ENCODE measurements around the gene EFNA4. TPM values are rescaled to one million over a fixed set of nuclear protein-coding genes. Genes with fewer than 3 reads are reported as not detected.

Gene EFNA4
- total and polyA plus RNA-seq, 2 of the 8 experiments (the other 6 are each of a cell fraction or from before 2014, with no cell fraction given): 21.9 to 23.9 TPM

DNA sequence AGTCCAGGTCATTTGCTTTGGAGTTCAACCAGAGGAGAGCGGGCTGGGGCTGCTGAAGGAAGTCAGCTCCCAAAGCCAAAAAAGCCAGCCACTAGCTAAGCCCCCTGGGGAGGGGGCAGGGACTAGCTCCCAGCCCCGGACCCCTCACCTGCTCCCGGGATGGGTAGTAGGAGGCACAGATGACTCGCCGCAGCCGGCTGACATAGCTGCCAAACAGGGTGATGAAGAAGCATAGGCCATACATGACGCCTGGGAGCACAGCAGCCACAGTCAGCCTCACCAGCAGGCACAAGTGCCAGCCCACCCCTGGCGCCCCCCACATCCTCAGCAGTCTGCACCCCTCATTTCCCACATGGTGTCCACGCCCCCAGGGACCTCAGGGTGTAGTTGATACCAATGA is 37.4 kb upstream of the EFNA4 start (continued):
- TF ChIP-seq FOSL1 (IDR thresholded peaks at IDR 0.05; ENCODE audit: insufficient read depth, low read depth, low read length) (no peak), TBP (IDR thresholded peaks at IDR 0.05; ENCODE audit: low read depth, low read length) (no peak), HDAC6 (IDR thresholded peaks at IDR 0.05; ENCODE audit: low read depth, low read length) (no peak), EZH2 (IDR thresholded peaks at IDR 0.05; ENCODE audit: low read depth, low read length, severe bottlenecking) (no peak)
- TF ChIP-seq, protein P1, sequence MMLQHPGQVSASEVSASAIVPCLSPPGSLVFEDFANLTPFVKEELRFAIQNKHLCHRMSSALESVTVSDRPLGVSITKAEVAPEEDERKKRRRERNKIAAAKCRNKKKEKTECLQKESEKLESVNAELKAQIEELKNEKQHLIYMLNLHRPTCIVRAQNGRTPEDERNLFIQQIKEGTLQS (IDR thresholded peaks at IDR 0.05; ENCODE audit: insufficient read depth, low read depth, low read length): no peak

Measured in H1 (cell line).